ENCODE measurements around the gene NT5DC1. TPM values are rescaled to one million over a fixed set of nuclear protein-coding genes. Genes with fewer than 3 reads are reported as not detected.

Gene NT5DC1
- total RNA-seq, 4 donors from 2014 or later, result 2.6 to 37.8 (median 6.5) TPM

- Histone ChIP-seq H3K27me3 (no peaks in the 10 kb centered on the region), H3K36me3 (no peaks in the 10 kb centered on the region), H3K4me3 (no peak overlapping the region), H3K4me1 (no peaks in the 10 kb centered on the region), H3K9me3 (no peaks in the 10 kb centered on the region), H3K27ac (no peak overlapping the region)
- intact Hi-C loops (cut with DNase I; ENCODE audit: low total_unique reads), result no loop called here
- no peak for DNase-seq
- TF ChIP-seq CTCF (IDR thresholded peaks at IDR 0.05), result no peak
- TF ChIP-seq POLR2A (IDR thresholded peaks at IDR 0.05), result no peak
These were observed 15.1 kb downstream of the NT5DC1 start for GRCh38 chr6:116115781-116116180.

- Histone ChIP-seq H3K9me3 (no peaks in the 10 kb centered on the region), H3K4me3 (no peak overlapping the region), H3K36me3 (no peaks in the 10 kb centered on the region), H3K27me3 (no peaks in the 10 kb centered on the region), H3K27ac (no peak overlapping the region), H3K4me1 (no peaks in the 10 kb centered on the region)
- TF ChIP-seq POLR2A (IDR thresholded peaks at IDR 0.05), result no peak
- no peak for TF ChIP-seq CTCF (IDR thresholded peaks at IDR 0.05)
- DNase-seq, result no peak
- intact Hi-C loops (cut with DNase I; ENCODE audit: low total_unique reads), result no loop called here
These were observed 18.0 kb downstream of the NT5DC1 start for GRCh38 chr6:116118608-116119007.

- Histone ChIP-seq H3K4me3 (no peak overlapping the region), H3K36me3 (no peaks in the 10 kb centered on the region), H3K4me1 (no peaks in the 10 kb centered on the region), H3K27me3 (no peaks in the 10 kb centered on the region), H3K27ac (no peak overlapping the region), H3K9me3 (no peaks in the 10 kb centered on the region)
- no peak for DNase-seq
- TF ChIP-seq POLR2A (IDR thresholded peaks at IDR 0.05), result no peak
- TF ChIP-seq CTCF (IDR thresholded peaks at IDR 0.05), result no peak
- intact Hi-C loops (cut with DNase I; ENCODE audit: low total_unique reads), result no loop called here
These were observed 19.8 kb downstream of the NT5DC1 start for GRCh38 chr6:116120430-116120829.

GRCh38 chr6:116126032-116126431 lies 25.4 kb downstream of the NT5DC1 start, which contains the start of gene COL10A1:
TSS of gene COL10A1 (minus strand) at chr6:116126132. CDS start at chr6:116125492, 640 bp downstream.
- no peak for DNase-seq
- H3K27me3 ChIP-seq, result no peaks in the 10 kb centered on the region
- H3K4me1 ChIP-seq, result no peaks in the 10 kb centered on the region
- H3K4me3 ChIP-seq, result no peak within 1 kb of the TSS
- no peaks in the 10 kb centered on the region for H3K36me3 ChIP-seq
- H3K9me3 ChIP-seq, result no peaks in the 10 kb centered on the region
- no peak within 1 kb of the TSS for H3K27ac ChIP-seq
- intact Hi-C loops (cut with DNase I; ENCODE audit: low total_unique reads), result no loop called here
- TF ChIP-seq CTCF (IDR thresholded peaks at IDR 0.05), result no peak
- TF ChIP-seq POLR2A (IDR thresholded peaks at IDR 0.05), result no peak

- Histone ChIP-seq H3K9me3 (no peaks in the 10 kb centered on the region), H3K27ac (no peak overlapping the region)
- TF ChIP-seq CTCF (IDR thresholded peaks at IDR 0.05), result no peak
- TF ChIP-seq POLR2A (IDR thresholded peaks at IDR 0.05), result no peak
These were observed 27.3 kb downstream of the NT5DC1 start for GRCh38 chr6:116127771-116128493.

More at GRCh38 chr6:116127771-116128493, 27.3 kb downstream of the NT5DC1 start:
- Histone ChIP-seq H3K4me1 (no peaks in the 10 kb centered on the region), H3K36me3 (no peaks in the 10 kb centered on the region), H3K27me3 (no peaks in the 10 kb centered on the region), H3K4me3 (no peak overlapping the region)
- intact Hi-C loops (cut with DNase I; ENCODE audit: low total_unique reads), result no loop called here
- DNase-seq, result no peak
